HUES6 (cell line): ENCODE measurements around the gene ARSI.
A peak's percentile ranks its signal among the peaks of the same experiment; 100 is the strongest.

Experiments
- H3K27ac ChIP-seq: 2 replicates; pipeline ENCODE4 v1.7.0; 2013; ENCODE audit warnings: low read depth, mild to moderate bottlenecking, low read length, inconsistent platforms
- H3K27me3 ChIP-seq: 2 replicates; pipeline ENCODE4 v1.6.1; 2013; ENCODE audit warnings: low read length; ENCODE audit not compliant: control insufficient read depth, insufficient read depth
- H3K36me3 ChIP-seq: 2 replicates; pipeline ENCODE4 v1.6.1; 2013; ENCODE audit warnings: low read length; ENCODE audit not compliant: control insufficient read depth, insufficient read depth
- H3K4me1 ChIP-seq: 2 replicates; pipeline ENCODE4 v1.6.1; 2013; ENCODE audit warnings: low read length; ENCODE audit not compliant: control insufficient read depth, insufficient read depth
- H3K4me3 ChIP-seq: 2 replicates; pipeline ENCODE4 v1.5.1; 2013; ENCODE audit warnings: low read depth, low read length
- H3K9ac ChIP-seq: one replicate; pipeline ENCODE4 v1.6.1; 2013; ENCODE audit warnings: mild to moderate bottlenecking, low read length
- H3K9me3 ChIP-seq: 2 replicates; pipeline ENCODE4 v1.6.1; 2013; ENCODE audit warnings: low read depth, low read length; ENCODE audit not compliant: control insufficient read depth, insufficient read depth

ARSI gene

GRCh38 chr5:150307617-150308426 lies 5.1 kb upstream of the ARSI start:
- peaks cover 33% of the 10 kb centered on the region for H3K4me1 ChIP-seq
- H3K9ac ChIP-seq, result no peak overlapping the region
- no peaks in the 10 kb centered on the region for H3K27me3 ChIP-seq
- H3K9me3 ChIP-seq, result no peaks in the 10 kb centered on the region
- no peak overlapping the region for H3K4me3 ChIP-seq
- H3K27ac ChIP-seq, result no peak overlapping the region
- H3K36me3 ChIP-seq, result no peaks in the 10 kb centered on the region

GRCh38 chr5:150306775-150307174 lies 4.1 kb upstream of the ARSI start:
- Histone ChIP-seq H3K27ac (no peak overlapping the region), H3K9me3 (no peaks in the 10 kb centered on the region), H3K4me1 (peaks cover 38% of the 10 kb centered on the region), H3K9ac (no peak overlapping the region), H3K4me3 (no peak overlapping the region), H3K27me3 (peaks cover 3% of the 10 kb centered on the region), H3K36me3 (no peaks in the 10 kb centered on the region)

- Histone ChIP-seq H3K4me3 (no peak overlapping the region), H3K9ac (no peak overlapping the region), H3K36me3 (no peaks in the 10 kb centered on the region), H3K27me3 (peaks cover 13% of the 10 kb centered on the region), H3K27ac (no peak overlapping the region), H3K4me1 (peaks cover 49% of the 10 kb centered on the region), H3K9me3 (no peaks in the 10 kb centered on the region)
Measured at GRCh38 chr5:150305557-150305956, 2.9 kb upstream of the ARSI start.

DNA sequence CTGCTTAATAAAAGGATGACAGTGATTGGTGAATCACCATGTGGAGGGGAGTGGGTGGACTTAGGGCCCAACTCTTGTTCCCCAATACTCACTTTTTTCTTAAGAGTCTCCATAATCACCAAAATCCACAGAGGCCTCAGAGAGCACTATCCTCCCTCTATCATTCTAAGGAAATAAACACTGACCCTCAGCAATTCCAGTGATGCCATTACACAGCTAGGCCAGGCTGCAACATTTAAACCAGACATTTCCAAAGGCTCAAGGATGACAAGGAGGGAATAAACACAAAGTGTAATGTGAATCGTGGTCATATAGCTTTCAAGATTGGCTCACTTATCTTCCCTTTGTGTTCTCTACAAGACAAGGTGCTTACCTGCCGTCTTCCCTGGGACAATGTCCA lies 2.4 kb upstream of the ARSI start:
- Histone ChIP-seq H3K4me1 (peaks cover 53% of the 10 kb centered on the region), H3K9ac (no peak overlapping the region), H3K4me3 (no peak overlapping the region), H3K36me3 (no peaks in the 10 kb centered on the region), H3K27me3 (peaks cover 13% of the 10 kb centered on the region), H3K27ac (no peak overlapping the region), H3K9me3 (no peaks in the 10 kb centered on the region)

GRCh38 chr5:150304481-150305081 lies 1.9 kb upstream of the ARSI start:
- Histone ChIP-seq H3K27me3 (peaks cover 13% of the 10 kb centered on the region), H3K36me3 (no peaks in the 10 kb centered on the region), H3K9me3 (no peaks in the 10 kb centered on the region), H3K9ac (no peak overlapping the region), H3K27ac (no peak overlapping the region), H3K4me3 (no peak overlapping the region), H3K4me1 (peaks cover 58% of the 10 kb centered on the region)

GRCh38 chr5:150303660-150304386 lies 1.1 kb upstream of the ARSI start:
- H3K27me3 ChIP-seq, result peaks cover 13% of the 10 kb centered on the region
- H3K9ac ChIP-seq, result no peak overlapping the region
- H3K36me3 ChIP-seq, result no peaks in the 10 kb centered on the region
- H3K4me3 ChIP-seq, result peak overlapping the region; percentile 57
- H3K27ac ChIP-seq, result no peak overlapping the region
- no peaks in the 10 kb centered on the region for H3K9me3 ChIP-seq
- peaks cover 60% of the 10 kb centered on the region for H3K4me1 ChIP-seq

DNA sequence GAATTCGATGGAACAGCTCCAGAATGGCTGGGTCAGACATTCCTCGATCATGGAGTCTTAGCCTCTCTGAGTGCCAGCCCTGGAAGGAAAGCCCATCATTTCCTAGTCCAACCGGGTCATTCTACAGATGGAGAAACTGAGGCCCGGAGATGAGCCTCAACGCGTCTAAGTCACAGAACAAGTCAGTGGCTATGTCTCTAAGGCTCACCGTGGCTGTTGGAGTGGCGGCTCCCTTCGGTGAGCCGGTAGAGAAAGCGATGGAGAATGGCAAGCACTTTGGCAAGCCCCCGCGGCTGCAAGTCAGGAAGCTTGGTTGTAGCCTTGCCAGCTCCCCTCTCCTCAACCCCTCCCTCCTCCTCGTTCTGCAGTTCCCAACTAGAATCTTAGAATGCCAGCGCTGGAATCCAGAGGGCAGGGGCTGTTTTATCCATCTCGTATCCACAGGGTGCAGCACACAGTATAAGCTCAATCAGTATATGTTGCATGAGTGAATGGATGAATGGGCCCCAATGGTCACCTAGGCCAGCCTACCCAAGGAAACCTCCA lies 438 bp upstream of the ARSI start:
- Histone ChIP-seq H3K4me3 (peak overlapping the region; percentile 57), H3K9me3 (no peaks in the 10 kb centered on the region), H3K27ac (no peak overlapping the region), H3K4me1 (peaks cover 60% of the 10 kb centered on the region), H3K27me3 (peaks cover 13% of the 10 kb centered on the region), H3K36me3 (no peaks in the 10 kb centered on the region), H3K9ac (peak overlapping the region; percentile 5)

DNA sequence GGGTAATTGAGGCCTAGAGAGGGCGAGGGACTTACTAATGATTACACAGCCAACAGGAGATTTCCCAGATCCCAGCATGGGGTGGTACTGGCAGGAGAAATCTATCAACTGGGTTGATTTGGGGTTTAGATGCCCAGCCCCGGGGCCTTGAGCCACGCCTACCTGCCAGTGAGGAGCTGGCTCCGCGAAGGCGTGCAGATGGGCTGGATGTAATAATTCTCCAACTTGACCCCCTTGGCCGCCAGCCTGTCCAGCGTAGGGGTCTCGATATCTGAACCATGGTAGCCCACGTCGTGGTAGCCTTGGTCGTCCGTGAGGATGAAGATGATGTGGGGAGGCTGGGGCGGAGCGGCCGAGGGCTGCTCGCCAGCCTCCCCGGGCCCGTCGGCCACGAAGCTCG lies 804 bp downstream of the ARSI start:
- no peak overlapping the region for H3K27ac ChIP-seq
- peak overlapping the region; percentile 57 for H3K9ac ChIP-seq
- H3K4me1 ChIP-seq, result peaks cover 60% of the 10 kb centered on the region
- peak overlapping the region; percentile 57 for H3K4me3 ChIP-seq
- no peaks in the 10 kb centered on the region for H3K9me3 ChIP-seq
- H3K27me3 ChIP-seq, result peaks cover 13% of the 10 kb centered on the region
- no peaks in the 10 kb centered on the region for H3K36me3 ChIP-seq

DNA sequence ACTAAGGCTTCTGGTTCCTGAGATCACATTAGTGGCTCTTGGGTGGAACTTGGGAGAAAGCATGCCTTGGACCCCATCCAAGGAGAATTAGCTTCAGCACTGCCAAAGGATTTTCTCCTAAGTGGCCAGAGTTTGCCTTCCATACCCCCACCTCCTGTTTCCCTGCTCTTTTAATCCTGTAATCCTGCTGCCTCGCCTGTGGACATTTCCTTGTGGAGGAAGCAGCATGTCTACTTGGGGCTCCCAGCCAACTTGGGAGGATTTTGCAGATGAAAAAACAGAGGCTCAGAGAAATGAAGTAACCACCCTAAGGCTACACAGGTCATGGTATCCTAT lies 1.6 kb downstream of the ARSI start:
- H3K4me3 ChIP-seq, result no peak overlapping the region; the same call in 1 of the 2 replicates
- H3K27ac ChIP-seq, result no peak overlapping the region
- no peaks in the 10 kb centered on the region for H3K36me3 ChIP-seq
- H3K9ac ChIP-seq, result no peak overlapping the region
- peaks cover 59% of the 10 kb centered on the region for H3K4me1 ChIP-seq
- no peaks in the 10 kb centered on the region for H3K9me3 ChIP-seq
- H3K27me3 ChIP-seq, result peaks cover 13% of the 10 kb centered on the region

- peaks cover 55% of the 10 kb centered on the region for H3K4me1 ChIP-seq
- no peaks in the 10 kb centered on the region for H3K9me3 ChIP-seq
- H3K27me3 ChIP-seq, result peaks cover 13% of the 10 kb centered on the region
- H3K36me3 ChIP-seq, result no peaks in the 10 kb centered on the region
- H3K27ac ChIP-seq, result no peak overlapping the region
- no peak overlapping the region for H3K4me3 ChIP-seq
- no peak overlapping the region for H3K9ac ChIP-seq
Measured at GRCh38 chr5:150300496-150301169, 2.1 kb downstream of the ARSI start.
